Measurements from ENCODE around the gene SLFN14.

- TF ChIP-seq CTCF (IDR thresholded peaks at IDR 0.05) (no peak), POLR2A (IDR thresholded peaks at IDR 0.05) (no peak)
These were observed 15.1 kb upstream of the SLFN14 start for GRCh38 chr17:35575759-35576158.
